Adipose tissue (tissue), 3 donors: ENCODE results near the gene NMT1. TPM values are rescaled to one million over a fixed set of nuclear protein-coding genes. Genes with fewer than 3 reads are reported as not detected.

Source experiments
- H3K27ac ChIP-seq: one replicate; pipeline ENCODE4 v1.5.1; 2013; ENCODE audit warnings: low read depth, low read length
- WGBS, 3 donors: extraction: QIAGEN DNeasy Blood & Tissue Kit; methylation state at CpG; one replicate each; pipeline ENCODE4 v1.1.7; 2013; 5-methylcytosine and 5-hydroxymethylcytosine counted together
- polyA plus RNA-seq, 3 donors: library from polyadenylated mRNA; stranded (reverse); fragments of 200-250 nt; gene quantifications; one replicate each; pipeline ENCODE4 v1.2.3, GENCODE V29; 2013
- donor health status: healthy with polysubstance abuse.
- donor health status: Bipolar disorder and iron deficiency.
- donor health status: healthy.

The NMT1 gene
- polyA plus RNA-seq, 3 donors = 22.1 to 46.5 (median 41.2) TPM

DNA sequence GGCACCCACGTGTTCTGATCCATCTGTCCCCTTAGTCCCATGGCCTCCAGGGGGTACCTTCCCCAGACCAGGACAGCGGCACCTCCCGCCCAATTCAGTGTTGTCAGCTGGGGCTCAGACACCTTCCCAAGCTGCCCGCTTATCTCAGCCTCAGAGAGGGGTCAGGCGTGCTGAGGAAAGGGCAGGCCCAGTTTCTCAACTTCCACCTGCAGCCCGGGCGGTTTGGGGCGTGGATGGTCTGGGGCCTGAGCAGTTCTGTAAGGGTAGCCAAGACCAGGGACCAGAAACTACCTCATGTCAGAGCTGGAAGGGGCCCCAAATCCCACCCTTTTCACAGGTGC is 66.1 kb downstream of the NMT1 start:
- 72 to 93% (median 76%) methylated on average over 8 of the region's 8 CpGs for WGBS, 3 donors
- H3K27ac ChIP-seq = no peak overlapping the region

DNA sequence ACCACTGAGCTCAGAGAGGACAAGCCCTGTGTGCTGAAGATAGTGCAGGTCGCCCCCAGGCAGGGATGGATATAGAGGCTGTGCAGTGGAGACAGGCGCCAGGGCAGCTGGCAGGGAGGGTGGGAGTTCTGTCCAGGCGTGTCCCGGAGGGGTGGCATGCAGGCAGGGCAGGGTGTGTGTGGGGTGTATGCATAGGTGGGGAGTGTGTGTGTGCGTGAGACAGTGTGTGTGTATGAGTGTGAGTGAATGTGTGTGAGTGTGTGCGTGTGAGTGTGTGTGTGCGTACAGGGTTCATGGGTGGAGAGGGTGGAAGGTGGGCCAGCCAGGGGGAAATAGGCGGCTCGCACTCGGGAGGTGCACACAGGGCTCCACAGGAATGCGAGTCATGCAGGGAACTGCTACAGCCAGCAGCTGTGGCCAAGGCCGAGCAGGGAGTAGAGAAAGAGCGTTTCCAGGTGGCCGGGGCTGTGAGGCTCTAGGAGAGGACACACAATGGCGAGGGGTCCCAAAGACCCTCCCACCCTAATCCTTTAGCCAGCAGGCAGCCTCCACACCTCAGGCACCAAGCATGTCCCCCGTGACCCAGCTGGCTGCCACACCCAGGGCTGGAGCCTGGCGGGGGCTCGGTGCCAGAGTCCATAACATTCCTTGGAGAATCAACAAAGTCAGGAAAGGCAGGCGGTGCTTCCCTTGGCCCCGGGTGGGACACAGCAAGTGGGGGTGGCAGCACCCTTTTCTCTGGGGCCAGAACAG is 66.6 kb downstream of the NMT1 start:
- no peak overlapping the region for H3K27ac ChIP-seq
- 33 to 53% (median 47%) methylated on average over 20 of the region's 20 CpGs for WGBS, 3 donors

DNA sequence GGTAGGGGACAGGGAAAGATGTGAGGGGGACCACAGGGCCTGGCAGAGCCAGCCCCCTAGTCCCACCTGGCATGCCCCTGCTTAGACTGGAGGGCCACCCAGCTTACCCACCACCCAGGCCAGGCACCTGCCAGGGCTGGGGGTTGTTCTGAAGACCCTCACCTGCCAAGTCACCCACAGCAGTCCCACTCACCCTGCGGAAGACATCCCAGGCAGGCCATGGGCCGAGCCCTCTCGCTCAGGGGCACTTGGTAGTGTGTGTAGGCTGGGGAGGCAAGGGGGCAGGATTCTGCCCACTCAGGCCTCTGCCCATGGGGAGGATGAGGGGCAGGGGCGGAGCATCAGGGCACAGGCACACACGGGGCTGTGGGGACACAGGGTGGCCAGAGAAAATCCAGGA is 67.2 kb downstream of the NMT1 start:
- 81 to 88% (median 87%) methylated on average over 5 of the region's 5 CpGs for WGBS, 3 donors
- H3K27ac ChIP-seq = no peak overlapping the region

DNA sequence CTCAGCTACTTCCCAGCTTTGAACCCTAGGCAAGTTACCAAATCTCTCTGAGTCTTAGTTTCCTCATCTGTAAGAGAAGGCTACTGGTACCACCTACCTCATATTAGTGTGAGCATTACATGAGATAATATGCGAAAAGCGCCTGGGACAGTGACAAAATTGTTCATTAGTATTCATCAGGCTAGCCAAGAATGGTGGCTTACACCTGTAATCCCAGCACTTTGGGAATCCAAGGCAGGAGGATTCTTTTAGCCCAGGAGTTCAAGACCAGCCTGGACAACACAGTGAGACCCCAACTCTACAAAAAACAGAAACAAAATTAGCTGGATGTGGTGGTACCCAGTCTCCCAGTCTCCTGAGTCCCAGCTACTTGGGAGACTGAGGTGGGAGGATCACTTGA is 67.9 kb downstream of the NMT1 start:
- H3K27ac ChIP-seq = no peak overlapping the region
- WGBS, 3 donors = 96 to 98% (median 96%) methylated on average over 2 of the region's 2 CpGs

GRCh38 chr17:45129426-45129939 is 68.4 kb downstream of the NMT1 start:
- H3K27ac ChIP-seq = no peak overlapping the region
- 73 to 76% (median 74%) methylated on average over 10 of the region's 10 CpGs for WGBS, 3 donors

GRCh38 chr17:45129940-45130680 is 69.0 kb downstream of the NMT1 start:
- 67 to 85% (median 70%) methylated on average over 13 of the region's 13 CpGs for WGBS, 3 donors
- H3K27ac ChIP-seq = no peak overlapping the region

DNA sequence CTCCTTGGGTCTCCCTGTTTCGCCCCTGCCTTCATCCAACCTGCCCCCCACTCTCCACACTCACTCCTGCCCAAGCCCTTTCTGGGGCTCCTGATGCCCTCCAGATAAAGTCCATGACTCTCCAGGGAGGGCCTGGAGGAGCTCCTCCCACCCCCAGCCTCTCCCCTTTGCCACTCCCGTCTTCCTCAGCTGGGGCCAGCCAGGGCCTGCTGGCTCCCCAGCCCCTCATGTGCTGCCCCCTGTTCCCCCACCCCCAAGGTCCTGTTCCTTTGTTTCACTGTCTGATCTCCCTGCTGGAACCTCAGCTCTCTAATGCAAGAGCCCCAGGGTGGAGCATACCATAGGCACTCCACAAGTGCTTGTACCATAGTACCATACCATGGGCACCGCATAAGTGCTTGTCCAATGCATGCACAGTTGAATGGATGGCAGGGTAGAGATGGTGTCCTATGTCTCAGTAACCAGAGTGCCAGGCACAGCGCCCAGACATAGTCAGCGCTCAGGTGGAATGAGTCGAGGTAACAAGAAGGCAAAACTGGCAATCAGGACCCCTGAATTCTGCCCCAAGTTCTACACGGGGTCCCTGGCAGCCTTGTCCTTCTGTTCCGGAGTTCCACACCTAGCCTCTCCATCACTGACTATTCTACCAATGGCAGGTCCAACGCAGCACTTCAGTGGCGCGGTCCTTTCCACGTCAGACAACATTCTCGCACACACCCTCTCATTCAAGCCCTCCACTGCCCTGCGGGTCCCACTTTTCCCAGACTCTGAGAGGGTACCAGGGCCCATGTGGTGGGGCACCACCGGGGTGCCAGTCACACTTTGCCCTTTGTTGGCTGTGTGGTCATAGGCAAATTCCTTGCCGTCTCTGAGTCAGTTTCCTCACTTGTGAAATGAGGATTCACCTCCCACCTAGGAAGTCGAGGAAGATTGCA is 69.8 kb downstream of the NMT1 start:
- no peak overlapping the region for H3K27ac ChIP-seq
- 82 to 85% (median 83%) methylated on average over 17 of the region's 17 CpGs for WGBS, 3 donors

DNA sequence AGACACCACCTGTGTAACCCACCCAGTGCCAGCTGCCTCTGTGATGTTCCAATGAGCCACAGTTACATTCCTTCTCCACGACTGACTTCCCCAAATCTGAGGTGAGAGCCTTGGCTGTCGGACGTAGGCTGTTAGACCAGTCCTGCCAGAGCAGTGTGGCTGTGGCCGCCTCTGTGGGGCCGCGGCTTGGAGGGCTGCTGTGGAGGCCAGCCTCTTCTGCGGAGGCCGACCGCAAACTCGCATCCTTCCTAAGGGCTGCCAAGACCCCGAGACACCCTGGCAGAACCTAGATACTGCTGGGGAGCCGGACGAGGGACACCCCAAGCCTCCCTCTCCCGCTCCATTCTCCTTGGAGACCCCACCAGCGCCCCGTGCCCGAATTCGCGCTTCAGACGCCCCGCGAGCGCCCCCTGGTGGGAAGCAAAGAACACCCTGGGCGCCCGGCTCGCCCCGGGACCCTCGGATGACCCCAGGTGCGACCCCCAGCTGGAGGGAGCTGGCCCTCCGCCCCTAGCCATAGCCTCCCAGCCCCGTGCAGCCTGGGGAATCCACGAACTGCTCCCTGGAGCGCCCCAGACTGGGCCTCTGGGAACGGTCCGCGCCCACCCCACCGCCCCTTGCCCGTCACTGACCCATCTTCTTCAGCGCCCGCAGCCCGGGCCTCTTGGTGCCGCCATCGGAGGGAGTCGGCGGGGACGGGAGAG is 70.7 kb downstream of the NMT1 start:
- no peak overlapping the region for H3K27ac ChIP-seq
- 8% methylated on average over 42 to 46 of the region's 46 CpGs for WGBS, 3 donors

DNA sequence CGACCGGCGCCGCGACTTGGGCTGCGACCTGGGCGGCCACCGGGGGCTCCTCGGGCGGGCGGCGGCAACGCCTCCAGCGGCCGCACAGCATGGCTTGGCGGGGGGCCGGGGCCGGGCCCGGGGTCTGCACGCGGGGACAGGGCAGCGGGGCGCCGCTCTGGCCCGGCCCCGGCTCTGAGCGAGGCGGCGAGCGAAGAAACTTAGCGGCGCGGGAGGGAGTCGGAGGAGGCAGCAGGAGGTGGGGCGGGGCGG is 71.1 kb downstream of the NMT1 start, which contains the start of gene PLCD3:
PLCD3 (minus strand) TSS at position 196 of the 252 bp plus-strand sequence; CDS start at position 91, 105 bp downstream.
- WGBS, 3 donors = 0 to 1% (median 1%) methylated on average over 8 to 36 of the region's 36 CpGs

GRCh38 chr17:45132572-45133463 is 71.7 kb downstream of the NMT1 start:
- WGBS, 3 donors = 0 to 2% (median 1%) methylated on average over 46 to 71 of the region's 71 CpGs
- H3K27ac ChIP-seq = no peak overlapping the region

More for the DNA sequence above, 71.1 kb downstream of the NMT1 start, which contains the start of gene PLCD3:
- H3K27ac ChIP-seq = no peak within 1 kb of the TSS

- H3K27ac ChIP-seq = no peak within 1 kb of the TSS
- 5 to 6% (median 6%) methylated on average over 40 of the region's 40 CpGs for WGBS, 3 donors
Observed at GRCh38 chr17:45135192-45135977, 74.3 kb downstream of the NMT1 start, which contains the start of gene ACBD4. TSS of gene ACBD4 (plus strand) at chr17:45135687. CDS start at chr17:45136145, 458 bp downstream.

GRCh38 chr17:45135978-45136791 is 75.1 kb downstream of the NMT1 start:
- WGBS, 3 donors = 44 to 54% (median 50%) methylated on average over 21 of the region's 21 CpGs
- no peak overlapping the region for H3K27ac ChIP-seq

- WGBS, 3 donors = 84 to 90% (median 84%) methylated on average over 12 of the region's 12 CpGs
- H3K27ac ChIP-seq = no peak overlapping the region
Observed at GRCh38 chr17:45136846-45137560, 75.9 kb downstream of the NMT1 start.

- H3K27ac ChIP-seq = no peak overlapping the region
- 69 to 88% (median 87%) methylated on average over 11 of the region's 11 CpGs for WGBS, 3 donors
Observed at GRCh38 chr17:45137561-45138305, 76.6 kb downstream of the NMT1 start.
